ENCODE results near the gene ATP1A2.
"Not testable (repeated sequence)": the region's sequence is repeated elsewhere in the genome, so short reads cannot be mapped to it uniquely, and the experiment has no call there.

Gene ATP1A2

DNA sequence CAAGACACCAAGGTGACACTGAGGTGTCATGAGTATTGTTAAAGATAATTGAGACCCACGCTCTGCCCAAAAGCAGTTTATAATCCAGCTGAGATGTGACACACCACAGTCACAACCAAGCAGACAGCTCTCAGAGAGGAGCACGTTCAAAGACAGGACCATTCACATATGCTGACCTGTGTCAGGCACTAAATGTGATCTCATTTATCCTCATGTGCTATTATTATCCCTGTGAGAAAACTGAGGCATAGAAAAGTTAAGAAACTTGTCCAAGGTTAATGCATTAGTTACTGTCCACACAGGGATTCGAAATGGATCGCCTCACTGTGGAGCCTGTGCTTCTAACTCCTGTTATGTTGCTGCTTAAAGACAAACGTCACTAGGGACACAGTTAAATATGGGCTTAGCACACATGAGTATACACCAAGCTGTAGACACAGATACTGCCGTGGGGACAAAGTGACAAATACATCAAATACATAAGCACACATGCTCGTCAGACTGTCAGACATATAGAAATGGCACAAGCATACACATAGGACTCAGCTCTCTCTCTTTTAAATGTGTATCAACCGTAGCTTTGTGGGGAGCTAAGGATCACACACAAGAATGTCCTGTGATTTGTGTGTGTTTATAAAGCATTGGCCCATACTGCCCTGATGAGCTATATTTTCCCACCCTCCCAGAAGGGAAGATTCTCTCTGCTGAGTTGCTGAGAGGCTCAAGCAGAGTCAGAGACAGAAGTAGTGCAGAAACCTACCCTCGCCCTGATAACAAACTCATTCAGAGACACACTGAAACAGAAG, 13.6 kb upstream of the ATP1A2 start:
- no peak for DNase-seq

DNA sequence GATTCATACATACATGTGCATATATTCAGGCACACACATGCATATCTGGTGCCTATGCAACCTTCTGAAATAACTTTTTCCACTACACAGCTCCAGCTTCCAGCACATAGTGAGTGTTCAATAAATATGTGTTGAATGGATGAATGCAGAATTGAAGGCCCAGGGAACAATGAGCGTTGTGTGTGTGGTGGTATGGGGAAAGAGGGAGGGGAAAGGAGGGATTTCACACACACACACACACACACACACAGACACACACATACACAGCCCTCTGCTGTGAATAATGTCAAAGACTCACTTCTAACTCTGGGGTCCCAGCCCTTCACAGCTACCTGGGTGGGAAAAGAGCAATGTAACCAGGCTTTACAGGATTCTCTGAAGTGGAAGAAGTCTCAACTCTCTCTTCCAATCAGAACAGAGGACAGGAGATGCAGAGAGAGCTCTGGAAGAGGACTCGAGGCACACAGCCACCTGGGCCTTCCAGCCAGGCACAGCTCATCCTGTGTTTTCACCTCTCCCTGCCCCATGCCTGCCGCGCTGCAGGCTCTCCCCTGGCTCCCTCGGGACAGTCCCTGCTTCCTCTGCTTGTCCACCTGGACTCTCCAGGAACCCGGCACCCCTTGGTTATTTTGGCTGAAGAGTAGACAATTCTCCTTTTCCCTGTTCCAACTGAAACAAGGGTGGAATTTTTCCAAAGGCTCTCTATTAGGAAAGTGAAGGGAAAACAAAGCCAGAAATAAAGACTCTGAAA, 11.7 kb upstream of the ATP1A2 start:
- no peak for DNase-seq

DNA sequence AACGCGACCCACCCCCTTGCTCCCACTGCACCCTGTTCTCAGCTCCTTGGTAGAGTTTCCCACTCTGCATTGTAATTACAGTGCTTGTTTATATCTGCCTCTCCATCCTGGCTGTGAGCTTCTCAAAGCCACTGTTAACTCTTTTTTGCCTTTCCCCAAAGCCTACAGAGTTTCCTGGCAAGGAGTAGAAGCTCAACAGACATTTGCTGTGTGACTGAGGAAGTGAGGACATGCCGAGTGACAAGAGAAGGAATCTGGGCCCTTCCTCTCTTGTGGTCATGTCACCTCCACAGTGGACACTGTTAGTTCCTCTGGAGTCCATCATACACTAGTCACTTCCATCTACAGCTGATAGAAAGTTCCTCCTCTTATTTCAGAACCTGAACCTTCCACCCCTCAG, 11.1 kb upstream of the ATP1A2 start:
- DNase-seq: no peak

DNA sequence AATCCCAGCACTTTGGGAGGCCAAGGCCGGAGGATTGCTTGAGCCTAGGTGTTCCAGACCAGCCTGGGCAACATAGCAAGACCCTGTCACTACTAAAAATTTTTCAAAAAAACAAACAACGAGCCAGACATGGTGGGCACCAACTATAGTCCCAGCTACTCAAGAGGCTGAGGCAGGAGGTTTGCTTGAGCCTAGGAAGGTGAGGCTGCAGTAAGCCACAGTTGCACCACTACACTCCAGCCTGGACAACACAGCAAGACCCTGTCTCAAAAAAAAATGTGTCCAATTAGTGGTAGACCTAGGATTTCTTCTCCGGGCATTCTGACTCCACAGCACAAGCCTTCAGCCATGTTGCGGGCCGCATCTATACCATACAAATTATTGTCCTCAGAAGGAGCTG, 10.4 kb upstream of the ATP1A2 start:
- DNase-seq: no peak

DNA sequence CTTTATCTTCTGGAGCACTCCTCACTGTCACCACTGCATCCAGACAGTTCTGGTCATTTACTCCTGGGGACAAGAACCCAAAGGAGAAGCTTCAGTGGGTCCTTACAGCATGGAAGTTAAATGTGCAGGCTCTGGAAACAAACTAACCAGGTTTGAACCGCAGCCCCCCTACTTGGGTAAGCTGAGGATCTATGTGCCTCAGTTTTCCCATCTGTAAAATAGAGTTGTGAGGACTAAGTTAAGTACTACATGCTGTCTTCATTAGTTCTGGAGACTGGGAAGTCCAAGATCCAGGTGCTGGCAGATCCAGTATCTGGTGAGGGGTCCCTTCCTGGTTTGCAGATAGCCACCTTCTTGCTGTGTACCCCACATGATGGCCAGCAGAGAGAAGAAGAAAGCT, 8.0 kb upstream of the ATP1A2 start:
- no peak for DNase-seq

DNA sequence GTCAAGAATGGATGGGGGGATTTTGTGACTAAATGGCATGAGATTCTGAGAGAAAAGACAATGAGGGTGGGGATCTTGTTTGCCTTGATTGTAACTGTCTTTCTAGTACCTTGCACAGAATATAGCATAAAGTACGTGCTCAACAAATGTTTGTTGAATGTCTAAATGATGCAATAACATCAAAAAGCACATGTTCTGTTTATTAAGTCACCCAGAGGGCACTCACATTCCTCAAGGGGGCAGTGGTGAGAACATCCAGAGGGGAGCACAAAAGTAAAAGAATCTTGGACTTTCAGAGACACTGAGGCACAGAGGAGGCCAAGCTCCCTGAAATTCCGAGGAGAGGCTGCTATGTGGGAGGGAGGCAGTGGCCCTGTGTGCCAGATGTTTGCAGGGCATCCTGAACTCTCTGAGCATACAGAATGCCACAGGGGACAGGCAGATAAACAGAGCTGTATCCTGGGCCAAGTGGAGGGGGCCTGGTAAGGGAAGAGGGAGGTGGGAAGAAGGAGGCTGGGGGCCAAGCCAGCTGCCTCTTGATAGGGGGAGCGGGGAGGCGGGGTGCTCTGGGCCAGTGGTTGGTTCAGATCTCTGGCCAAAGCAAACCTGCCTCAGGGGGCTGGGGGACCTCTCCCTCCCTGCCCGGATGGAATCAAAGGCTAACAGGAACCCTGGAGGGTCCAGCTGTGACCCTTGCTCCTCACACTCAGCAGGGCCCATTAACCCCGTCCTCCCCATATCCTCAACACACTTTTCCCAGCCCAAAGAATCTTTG, 6.5 kb upstream of the ATP1A2 start:
- peak; percentile 46 for DNase-seq

DNA sequence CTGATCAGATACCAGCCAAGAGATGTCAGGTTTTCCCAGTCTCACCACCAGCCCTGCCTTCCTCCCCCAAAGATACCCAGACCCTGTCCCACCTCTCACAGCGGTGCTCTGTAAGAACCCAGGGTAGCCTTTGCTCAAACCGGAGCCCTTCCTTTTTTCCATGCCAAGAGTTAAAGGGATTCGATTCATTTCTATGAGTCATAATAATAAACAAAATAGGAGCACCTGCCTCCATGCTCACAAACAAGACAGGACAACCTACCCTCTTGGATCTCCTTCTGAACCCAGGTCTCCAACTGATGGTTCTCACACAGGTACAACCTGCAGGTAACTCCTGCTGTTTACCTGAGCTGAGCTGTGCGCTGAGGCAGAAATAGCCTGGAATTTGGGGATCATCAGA, 5.9 kb upstream of the ATP1A2 start:
- no peak for DNase-seq

DNA sequence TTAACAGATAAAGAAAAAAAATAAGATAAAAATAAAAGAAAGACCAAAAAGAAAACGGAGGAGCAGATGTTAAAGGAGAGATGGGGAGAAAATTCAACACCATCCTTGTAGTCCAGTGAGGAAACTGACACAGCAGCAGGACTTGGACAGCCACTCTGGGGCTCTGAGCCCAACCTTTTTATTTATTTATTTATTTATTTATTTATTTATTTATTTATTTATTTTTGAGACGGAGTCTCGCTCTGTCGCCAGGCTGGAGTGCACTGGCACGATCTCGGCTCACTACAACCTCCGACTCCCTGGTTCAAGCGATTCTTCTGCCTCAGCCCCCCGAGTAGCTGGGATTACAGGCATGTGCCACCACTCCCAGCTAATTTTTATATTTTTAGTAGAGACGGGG, 4.1 kb upstream of the ATP1A2 start:
- DNase-seq: not testable (repeated sequence)

DNA sequence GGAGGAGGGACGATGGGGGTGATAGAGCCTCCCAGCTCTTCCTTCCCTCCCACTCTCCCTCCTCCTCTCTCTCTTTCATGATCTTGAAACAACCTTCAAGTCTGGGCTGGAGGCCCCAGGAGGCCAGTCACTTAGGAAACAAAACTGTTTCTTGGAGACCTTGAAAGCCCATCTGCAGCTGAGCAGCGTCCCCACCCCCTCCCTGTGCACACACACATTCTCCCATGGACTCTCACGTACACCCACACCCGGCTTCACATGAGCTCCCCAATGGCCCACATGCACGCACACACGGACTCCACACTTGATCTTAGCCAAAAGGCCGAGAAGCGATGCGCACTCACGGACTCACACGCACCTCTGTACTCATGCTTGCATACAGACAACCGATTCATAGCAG, 3.2 kb upstream of the ATP1A2 start:
- DNase-seq: no peak

DNA sequence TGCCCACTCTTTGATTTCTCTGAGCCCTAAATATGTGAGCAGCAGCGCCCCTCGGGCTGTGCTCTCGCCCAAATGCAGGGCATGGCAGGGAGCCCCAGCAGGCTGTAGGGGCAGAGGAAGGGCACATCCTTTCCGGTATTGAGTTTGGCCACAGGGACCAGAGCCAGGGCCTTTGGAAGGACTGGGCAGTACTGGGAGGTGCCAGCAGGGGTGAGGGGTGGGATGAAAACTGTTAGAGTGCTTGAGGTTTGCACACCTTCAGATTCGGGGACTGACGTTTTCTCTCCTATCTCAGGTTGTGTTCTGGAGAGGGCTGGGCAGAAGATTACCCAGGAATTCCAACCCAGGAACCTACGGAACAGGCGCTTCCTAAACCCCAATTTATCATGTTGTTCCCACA, 2.2 kb upstream of the ATP1A2 start:
- DNase-seq: no peak

DNA sequence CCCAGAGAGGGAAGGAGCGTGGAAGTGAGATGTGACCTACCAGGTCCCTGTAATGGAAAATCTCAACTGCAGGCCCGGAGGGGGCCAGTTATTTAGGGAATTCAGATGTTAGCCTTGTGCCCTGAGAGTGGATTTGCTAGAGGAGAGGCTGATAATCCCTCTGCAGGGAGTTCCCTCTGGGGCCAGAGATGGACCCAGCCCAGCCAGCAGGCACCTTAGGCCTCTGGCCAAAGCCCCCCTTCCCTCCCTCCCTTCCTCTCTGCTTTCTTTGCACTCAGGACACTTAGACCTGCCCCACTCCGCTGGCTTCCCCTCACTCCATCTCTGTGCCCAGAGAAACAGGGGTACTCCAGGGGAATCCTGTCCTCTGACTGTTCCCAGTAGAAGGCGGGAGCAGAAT, 1.5 kb upstream of the ATP1A2 start:
- no peak for DNase-seq

DNA sequence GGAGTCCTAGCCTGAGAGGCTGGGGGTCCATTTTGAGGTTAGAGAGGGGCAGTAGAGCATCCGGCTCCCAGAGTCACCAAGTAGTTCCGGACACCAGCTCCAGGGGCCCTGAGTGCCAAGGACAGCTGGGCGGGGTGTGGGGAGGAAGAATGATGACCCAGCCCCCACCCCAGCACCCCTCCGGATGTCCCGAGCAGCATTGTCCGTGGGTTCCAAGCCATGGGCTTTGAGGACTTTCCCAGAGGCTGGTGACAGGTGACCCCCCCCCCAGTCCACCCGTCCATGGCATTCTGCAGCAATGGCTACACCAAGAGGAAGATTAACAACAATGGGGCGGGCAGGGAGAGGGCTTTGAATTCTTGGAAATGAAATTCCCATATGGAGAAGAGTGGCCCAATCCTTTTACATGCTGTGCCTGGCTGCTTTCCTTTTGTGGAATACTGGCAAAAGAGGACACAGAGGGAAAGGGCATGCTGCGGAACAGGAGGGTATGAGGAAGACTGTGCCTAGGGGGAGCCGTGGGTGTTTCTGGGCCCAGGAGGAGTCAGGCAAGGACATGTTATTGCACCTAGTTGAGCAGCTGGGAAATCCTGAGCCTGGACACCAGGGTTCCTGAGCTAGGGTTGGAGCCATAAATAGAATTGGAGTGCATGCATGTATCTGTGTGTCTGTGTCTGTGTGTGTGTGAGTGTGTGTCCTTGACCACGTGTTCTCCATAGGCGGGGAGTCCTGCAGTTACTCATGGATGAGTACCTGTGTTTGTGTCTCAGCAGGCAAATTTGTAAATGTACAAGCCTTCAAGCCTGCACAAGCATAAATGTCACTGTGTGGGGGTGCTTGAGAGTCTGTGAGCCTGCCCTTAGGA, 956 bp downstream of the ATP1A2 start:
- DNase-seq: no peak

DNA sequence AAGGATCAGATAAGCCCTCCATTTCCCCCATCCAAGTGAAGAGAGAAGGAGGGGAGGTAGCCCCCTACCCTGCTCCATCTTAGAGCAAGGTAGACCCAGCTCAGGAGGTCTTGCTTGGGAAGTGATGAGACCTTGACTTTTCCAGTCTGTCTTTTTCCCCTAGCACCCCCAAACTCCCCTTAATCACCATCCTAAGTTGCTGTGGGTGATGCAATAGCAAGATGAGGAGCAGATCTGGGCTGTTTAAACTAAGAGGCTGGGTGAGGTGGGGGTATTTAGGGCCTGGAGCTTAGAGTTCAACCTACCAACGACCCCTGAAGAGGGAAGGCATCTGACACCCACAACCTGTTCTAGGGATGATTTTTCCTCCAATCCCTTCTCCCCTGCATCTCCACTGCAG, 1.7 kb downstream of the ATP1A2 start:
- no peak for DNase-seq

DNA sequence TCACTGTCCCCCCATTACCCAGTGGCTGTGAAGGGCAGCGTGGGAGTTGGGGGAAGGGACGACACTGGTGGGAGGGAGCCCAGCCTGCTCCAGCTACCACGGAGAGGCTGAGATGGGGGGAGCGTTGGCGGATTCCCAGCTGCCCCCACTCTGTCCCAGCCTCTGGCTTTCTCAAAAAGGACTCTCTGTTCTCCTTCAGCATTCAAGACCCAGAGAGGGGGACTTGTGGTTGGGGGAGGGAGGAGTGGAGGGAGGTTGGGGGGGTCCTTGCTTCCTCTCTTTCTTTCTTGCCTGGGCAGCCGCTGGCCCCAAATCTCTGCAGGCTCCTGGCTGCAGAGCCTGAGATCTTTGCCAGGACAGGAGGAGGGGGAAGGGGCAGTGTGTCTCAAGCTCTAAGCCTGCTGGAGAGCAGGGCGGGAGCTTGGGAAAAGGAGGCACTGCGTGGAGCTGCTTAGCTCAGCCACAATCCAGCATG, 2.2 kb downstream of the ATP1A2 start:
- DNase-seq: no peak

DNA sequence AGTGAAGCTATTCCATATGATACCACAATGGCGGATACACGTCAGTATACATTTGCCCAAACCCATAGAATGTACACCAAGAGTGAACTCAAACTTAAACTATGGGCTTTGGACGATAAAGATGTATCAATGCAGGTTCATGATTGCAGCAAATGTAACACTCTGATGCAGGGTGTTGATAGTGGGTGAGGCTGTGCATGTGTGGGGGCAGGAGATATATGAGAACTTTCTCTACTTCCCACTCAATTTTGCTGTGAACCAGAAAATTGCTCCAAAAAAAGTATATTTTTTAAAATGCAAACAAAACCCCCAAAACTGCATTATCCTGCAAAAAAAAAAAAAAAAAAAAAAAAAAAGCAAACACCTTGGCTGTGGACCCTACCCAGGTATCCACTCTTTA, 3.4 kb downstream of the ATP1A2 start:
- no peak for DNase-seq

DNA sequence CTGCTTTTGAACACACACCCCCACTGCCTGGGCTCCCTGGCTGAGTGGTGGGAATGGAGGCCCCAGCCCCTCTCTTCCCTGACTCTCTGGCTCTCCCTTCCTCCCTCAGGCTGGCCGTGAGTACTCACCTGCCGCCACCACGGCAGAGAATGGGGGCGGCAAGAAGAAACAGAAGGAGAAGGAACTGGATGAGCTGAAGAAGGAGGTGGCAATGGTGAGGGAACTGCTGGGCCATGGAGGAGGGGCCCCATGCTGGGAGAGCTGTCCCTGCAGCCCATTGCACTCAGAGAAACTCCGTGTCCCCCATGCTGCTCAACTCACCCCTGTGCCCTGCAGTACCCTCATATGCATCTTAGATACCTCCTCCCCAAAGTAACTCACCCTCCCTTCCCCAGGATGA, 5.2 kb downstream of the ATP1A2 start:
- DNase-seq: no peak

DNA sequence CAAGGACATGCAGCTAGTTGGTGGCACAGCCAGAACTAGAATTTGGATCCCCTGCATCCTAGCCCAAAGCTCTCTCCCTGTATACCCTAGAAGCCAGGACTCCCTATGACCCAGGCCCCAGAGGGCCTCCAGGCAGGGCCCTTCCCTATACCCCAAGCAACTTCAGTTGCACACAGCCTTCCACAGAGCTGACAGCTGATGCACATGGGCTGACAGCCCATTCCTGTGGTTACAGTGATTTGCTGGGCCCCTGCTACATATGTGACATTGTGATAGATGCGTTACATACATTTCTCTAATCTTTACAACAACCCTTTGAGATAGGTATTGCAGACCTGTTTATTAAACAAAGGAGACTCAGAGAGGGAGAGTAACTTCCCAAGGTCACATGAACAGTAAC, 5.8 kb downstream of the ATP1A2 start:
- DNase-seq: no peak

DNA sequence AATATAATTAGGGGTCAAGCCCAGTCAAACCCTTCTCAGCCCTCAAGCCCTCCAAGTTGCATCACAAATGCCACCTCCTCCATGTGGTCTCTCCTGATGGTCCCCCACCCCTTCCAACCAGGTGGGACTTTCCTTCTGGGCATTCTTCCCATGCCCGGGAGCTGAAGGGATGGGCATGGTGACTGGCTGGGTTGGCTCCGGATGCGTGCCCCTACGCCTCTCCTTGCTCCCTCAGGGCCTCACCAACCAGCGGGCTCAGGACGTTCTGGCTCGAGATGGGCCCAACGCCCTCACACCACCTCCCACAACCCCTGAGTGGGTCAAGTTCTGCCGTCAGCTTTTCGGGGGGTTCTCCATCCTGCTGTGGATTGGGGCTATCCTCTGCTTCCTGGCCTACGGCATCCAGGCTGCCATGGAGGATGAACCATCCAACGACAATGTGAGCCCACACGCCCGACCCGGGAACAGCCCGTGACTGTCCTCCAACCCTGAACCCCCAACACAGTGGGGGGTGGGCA, 7.5 kb downstream of the ATP1A2 start:
- DNase-seq: no peak

DNA sequence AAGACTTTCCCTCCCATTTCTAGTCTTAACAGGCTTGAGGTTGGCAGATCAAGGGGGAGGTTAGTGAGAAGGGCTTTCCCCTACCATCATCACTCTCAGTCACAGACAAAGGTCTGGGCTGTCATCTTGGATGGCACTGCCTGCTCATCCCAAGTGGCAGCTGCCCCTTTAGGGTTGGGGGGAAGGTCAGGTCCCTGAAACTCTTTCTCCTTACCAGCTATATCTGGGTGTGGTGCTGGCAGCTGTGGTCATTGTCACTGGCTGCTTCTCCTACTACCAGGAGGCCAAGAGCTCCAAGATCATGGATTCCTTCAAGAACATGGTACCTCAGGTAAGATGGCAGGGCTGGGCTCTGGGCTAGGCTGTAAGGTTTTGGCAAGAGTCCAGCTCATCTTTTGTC, 8.2 kb downstream of the ATP1A2 start:
- no peak for DNase-seq

DNA sequence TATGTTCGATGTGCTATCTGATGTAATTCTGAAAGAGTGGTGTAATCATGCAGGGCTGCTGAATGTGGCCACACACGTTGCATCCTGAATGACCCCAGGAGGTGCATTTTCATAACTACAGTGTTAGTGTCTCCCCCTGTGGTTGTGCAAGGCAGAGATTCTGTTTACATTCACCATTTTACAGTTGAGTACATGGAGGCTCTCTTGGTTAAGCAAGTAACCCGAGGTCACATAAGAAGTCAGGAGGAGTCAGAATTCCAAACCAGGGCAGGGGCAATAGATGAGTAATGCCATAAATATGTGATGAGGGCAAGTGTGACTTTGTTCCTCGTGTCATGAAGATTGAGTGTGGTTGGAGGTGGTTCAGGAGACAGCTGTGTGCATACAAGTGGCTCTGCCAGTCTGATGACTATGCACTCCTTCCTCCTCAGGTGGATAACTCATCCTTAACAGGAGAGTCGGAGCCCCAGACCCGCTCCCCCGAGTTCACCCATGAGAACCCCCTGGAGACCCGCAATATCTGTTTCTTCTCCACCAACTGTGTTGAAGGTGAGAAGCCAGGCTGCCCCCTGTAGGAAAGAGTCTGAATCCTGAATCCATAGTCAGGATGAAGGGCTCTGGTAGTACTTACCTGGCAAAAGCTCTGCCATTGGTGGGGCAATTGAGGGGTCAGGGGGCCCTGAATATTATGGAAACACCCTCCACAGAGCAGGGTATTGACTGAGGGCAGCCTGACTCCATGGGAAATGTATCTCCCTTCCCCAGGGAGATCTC, 9.3 kb downstream of the ATP1A2 start:
- DNase-seq: no peak

DNA sequence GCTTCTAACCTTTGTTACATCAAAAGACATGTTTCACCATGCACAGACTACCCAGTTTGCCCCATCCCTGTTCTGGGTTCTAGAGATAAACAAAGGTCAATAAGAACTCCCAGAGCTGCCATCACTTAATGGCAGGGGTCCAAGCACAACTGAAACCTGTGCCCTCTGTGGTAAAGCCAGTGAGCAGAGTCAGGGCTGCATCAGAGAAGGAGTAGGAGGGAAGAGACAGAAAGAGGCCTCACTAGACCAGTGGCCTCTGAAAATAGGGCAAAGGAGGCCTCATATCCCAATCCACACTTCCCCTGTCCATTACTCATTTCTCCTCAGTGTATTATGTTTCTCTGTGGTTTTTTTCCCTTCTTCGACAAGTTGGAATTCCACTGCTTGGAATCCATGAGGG, 10.2 kb downstream of the ATP1A2 start:
- no peak for DNase-seq

DNA sequence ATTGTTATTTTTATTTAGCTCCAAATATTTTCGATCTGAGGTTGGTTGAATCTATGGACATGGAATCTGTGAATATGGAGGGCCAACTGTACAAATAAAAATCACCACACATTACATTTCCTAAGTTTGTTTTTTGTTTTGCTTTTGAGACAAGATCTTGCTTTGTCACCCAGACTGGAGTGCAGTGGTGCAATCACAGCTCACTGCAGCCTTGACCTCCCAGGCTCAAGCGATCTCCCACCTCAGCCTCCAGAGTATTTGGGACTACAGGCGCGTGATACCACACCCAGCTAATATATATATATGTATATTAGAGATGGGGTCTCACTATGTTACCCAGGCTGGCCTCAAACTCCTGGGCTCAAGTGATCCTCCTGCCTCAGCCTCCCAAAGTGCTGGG, 10.8 kb downstream of the ATP1A2 start:
- not testable (repeated sequence) for DNase-seq
